Stomach (tissue), 9 donors: ENCODE data around the gene GNA15. TPM values are rescaled to one million over a fixed set of nuclear protein-coding genes. Genes with fewer than 3 reads are reported as not detected.

Source experiments
- DNase-seq, 2 donors: peaks; one replicate each; pipeline versions ENCODE4 v3.0.0 to v3.0.0-alpha.2; 2013 to 2019
- H3K27ac ChIP-seq, 5 donors: fragments of 200-600 bp in 4 of 5; sonication (generic) in 4 of 5; one replicate each; pipeline ENCODE4 v1.5.1; 2013 to 2019; ENCODE audit warnings: mild to moderate bottlenecking in 1 of 5, moderate library complexity in 1 of 5
- H3K27me3 ChIP-seq, 3 donors: fragments of 200-600 bp; sonication (generic); one replicate each; pipeline ENCODE4 v1.5.1; 2017 to 2019; ENCODE audit warnings: mixed run types in 1 of 3
- H3K36me3 ChIP-seq, 4 donors: fragments of 200-600 bp; sonication (generic); 1 replicate in 3 of 4; 2 replicates in 1 of 4; pipeline ENCODE4 v1.5.1; 2016 to 2019
- H3K4me1 ChIP-seq, 4 donors: fragments of 200-600 bp; sonication (generic); one replicate each; pipeline ENCODE4 v1.5.1; 2016 to 2019
- H3K4me3 ChIP-seq, 4 donors: fragments of 200-600 bp; sonication (generic) in 3 of 4; one replicate each; pipeline ENCODE4 v1.5.1; 2016 to 2019; ENCODE audit warnings: mild to moderate bottlenecking in 1 of 4
- H3K9me3 ChIP-seq, 4 donors: fragments of 200-600 bp; sonication (generic); one replicate each; pipeline ENCODE4 v1.5.1; 2016 to 2019
- EP300 ChIP-seq: sonication (generic); formaldehyde crosslinking; IDR thresholded peaks from one replicate; pipeline ENCODE4 v1.6.1; 2017; ENCODE audit warnings: antibody characterized with exemption
- POLR2A ChIP-seq, 4 donors: fragments of 450-650 bp; IDR thresholded peaks; one replicate each; pipeline ENCODE4 v1.6.1; 2016; ENCODE audit warnings: antibody characterized with exemption in 4 of 4, control low read depth in 2 of 4, mild to moderate bottlenecking in 1 of 4, moderate library complexity in 1 of 4
- POLR2AphosphoS5 ChIP-seq, 3 donors: sonication (generic); formaldehyde crosslinking; IDR thresholded peaks; one replicate each; pipeline ENCODE4 v1.6.1; 2016; ENCODE audit warnings: antibody characterized with exemption in 3 of 3
- WGBS, 5 donors: extraction: QIAGEN DNeasy Blood & Tissue Kit in 3 of 5; methylation state at CpG; one replicate each; pipeline versions ENCODE4 v1.1.5 to v1.1.7; 2013 to 2018; 5-methylcytosine and 5-hydroxymethylcytosine counted together
- intact Hi-C: fragments of 100-400 bp; cut with DNase I; formaldehyde crosslinking; loops from one replicate; pipeline ENCODE4 v1.15.1; 2023; ENCODE audit warnings: low total_unique reads
- polyA plus RNA-seq, 3 donors: library from polyadenylated mRNA; stranded (reverse); fragments of 200-250 nt; gene quantifications; one replicate each; pipeline ENCODE4 v1.2.3, GENCODE V29; 2013
- total RNA-seq, 5 donors: library from RNA; depleted of rRNA; stranded (reverse); fragments of >200 nt; gene quantifications; one replicate each; pipeline versions ENCODE4 v1.1.0 to v1.2.3, GENCODE V29; 2014 to 2016
- TF ChIP-seq, protein P1 (sequence below), 7 experiments: fragments of 450-650 bp in 4 of 7; fragments of 200-600 bp in 3 of 7; sonication (generic) in 3 of 7; IDR thresholded peaks; one replicate each; pipeline ENCODE4 v1.5.1; 2016 to 2019; ENCODE audit warnings: antibody characterized with exemption in 7 of 7, control low read depth in 2 of 7, mild to moderate bottlenecking in 1 of 7
- donor health status: healthy with polysubstance abuse.
- donor health status: Bipolar disorder and iron deficiency.
- donor health status: healthy.

The GNA15 gene
- total and polyA plus RNA-seq, 8 donors: 0.45 to 15.1 (median 4.8) TPM; not detected in 2

DNA sequence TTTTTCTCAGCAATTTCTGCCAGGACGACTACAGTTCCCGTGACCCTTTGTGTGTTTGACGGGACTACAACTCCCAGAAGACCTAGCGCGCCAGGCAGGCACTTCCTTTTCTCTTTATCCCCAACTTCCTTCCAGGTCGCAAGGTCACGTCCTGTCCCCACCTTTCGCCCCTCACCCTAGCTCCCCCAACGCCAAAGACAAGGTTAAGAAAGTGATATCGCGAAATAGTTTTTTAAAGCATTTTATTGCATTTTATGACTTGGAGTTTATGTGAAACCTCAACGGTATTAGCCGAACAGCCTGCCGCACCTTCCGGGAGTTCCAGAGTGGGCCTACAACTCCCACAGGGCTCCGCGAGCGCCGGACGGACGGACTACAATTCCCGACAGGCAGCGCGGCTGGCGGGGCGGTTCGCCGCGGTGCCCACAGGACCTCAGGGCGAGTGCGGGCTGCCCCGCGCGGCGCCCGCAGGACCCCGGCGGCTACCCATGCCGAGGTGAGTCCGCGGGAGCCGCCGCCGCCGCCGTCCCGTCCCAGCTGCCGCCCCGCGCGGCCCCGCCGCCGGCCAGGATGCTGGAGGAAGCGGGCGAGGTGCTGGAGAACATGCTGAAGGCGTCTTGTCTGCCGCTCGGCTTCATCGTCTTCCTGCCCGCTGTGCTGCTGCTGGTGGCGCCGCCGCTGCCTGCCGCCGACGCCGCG lies 49.8 kb downstream of the GNA15 start, which contains the start of gene NCLN:
NCLN (plus strand) TSS at position 470 of the 699 bp plus-strand sequence; CDS start at position 571, 101 bp downstream.
- intact Hi-C loops: no loop called here
- Histone ChIP-seq H3K4me1 (peaks cover 28 to 68% (median 51%) of the 10 kb centered on the region in 4 donors), H3K4me3 (peak within 1 kb of the TSS; percentile 71 to 99 (median 92)), H3K27ac (peak within 1 kb of the TSS; percentile 70 to 89 (median 83)), H3K36me3 (peaks cover 0 to 9% (median 2%) of the 10 kb centered on the region in 4 donors), H3K9me3 (no peaks in the 10 kb centered on the region), H3K27me3 (no peaks in the 10 kb centered on the region)
- TF ChIP-seq, protein P1, sequence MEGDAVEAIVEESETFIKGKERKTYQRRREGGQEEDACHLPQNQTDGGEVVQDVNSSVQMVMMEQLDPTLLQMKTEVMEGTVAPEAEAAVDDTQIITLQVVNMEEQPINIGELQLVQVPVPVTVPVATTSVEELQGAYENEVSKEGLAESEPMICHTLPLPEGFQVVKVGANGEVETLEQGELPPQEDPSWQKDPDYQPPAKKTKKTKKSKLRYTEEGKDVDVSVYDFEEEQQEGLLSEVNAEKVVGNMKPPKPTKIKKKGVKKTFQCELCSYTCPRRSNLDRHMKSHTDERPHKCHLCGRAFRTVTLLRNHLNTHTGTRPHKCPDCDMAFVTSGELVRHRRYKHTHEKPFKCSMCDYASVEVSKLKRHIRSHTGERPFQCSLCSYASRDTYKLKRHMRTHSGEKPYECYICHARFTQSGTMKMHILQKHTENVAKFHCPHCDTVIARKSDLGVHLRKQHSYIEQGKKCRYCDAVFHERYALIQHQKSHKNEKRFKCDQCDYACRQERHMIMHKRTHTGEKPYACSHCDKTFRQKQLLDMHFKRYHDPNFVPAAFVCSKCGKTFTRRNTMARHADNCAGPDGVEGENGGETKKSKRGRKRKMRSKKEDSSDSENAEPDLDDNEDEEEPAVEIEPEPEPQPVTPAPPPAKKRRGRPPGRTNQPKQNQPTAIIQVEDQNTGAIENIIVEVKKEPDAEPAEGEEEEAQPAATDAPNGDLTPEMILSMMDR (IDR thresholded peaks at IDR 0.05): no peak
- TF ChIP-seq POLR2AphosphoS5 (IDR thresholded peaks at IDR 0.05) (peak; percentile 30 to 66 (median 36)), EP300 (no peak)
- WGBS, 5 donors: 0 to 1% (median 0%) methylated on average over 26 to 69 of the region's 69 CpGs
- peak; percentile 96 to 98 for DNase-seq

DNA sequence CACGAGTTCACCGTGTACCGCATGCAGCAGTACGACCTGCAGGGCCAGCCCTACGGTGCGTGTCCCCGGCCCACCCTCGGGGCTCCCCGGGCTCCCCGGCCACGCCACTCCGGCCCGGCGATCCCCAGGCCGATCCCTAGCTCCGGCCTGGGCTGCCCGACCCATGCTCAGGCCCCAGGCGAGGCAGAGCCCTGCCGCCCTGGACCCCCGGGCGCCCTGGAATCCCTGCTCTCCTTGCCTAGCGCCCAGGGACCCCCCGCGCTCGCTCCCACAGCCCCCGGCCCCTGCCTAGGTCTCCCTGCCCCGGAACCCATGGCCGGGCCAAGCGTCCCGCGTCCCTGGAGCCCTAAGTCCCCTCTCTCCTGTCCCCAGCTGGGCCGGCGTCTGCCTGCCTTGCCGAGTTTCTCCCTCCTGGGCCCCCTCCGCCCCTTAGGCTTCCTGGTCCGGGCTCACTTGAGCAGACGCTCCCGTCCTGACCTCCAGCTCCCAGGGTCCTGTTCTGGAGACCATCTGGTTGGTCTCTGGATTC lies 50.4 kb downstream of the GNA15 start:
- Histone ChIP-seq H3K9me3 (no peaks in the 10 kb centered on the region), H3K36me3 (peaks cover 0 to 11% (median 4%) of the 10 kb centered on the region in 4 donors), H3K27ac (peak overlapping the region; percentile 70 to 89 (median 83)), H3K4me3 (peak overlapping the region; percentile 71 to 99 (median 92)), H3K27me3 (no peaks in the 10 kb centered on the region), H3K4me1 (peaks cover 28 to 68% (median 51%) of the 10 kb centered on the region in 4 donors)
- DNase-seq: peak in 1 of 2 donors; percentile 43
- TF ChIP-seq POLR2AphosphoS5 (IDR thresholded peaks at IDR 0.05) (no peak), EP300 (no peak), POLR2A (IDR thresholded peaks at IDR 0.05) (no peak)
- TF ChIP-seq, protein P1 (IDR thresholded peaks at IDR 0.05): no peak
- 0 to 1% (median 1%) methylated on average over 15 to 38 of the region's 38 CpGs for WGBS, 5 donors
- intact Hi-C loops: no loop called here

DNA sequence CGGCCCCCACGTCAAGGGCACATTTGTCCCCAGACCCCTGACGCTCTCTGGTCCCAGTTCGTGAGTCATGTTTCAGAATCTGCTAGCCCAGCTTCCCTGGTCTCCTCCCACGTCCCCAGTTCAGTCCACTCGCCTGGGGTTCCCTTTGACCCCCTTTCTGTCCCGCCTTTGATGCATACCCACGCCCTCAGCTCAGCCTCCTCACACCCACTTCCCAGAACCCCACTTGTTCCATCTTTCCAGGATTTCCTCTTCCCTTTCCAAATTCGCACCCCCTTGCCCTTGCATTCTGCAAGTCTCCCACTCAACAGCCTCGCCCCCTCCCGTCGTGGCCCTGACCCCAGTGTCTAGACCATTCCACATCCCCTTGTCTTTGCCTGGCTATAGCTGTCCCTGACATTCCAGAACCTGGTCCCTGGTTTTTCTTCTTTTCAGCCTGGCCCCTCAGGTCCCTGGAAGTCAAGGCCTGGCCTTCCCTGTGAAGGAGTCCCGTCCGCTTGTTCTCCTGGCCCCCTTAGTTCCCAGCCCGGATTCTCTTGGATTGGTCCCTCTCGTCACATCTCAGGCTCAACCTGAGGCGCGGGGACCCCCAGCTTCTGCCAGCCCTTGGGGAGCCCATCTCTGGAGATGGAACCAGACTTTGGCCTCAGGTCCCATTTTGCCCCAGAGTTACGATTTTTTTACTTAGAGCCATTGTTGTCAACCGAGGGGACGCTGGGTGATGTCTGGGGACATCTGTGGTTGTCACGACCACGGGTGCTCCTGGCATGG lies 51.2 kb downstream of the GNA15 start:
- 51 to 60% (median 59%) methylated on average over 20 to 23 of the region's 23 CpGs for WGBS, 5 donors

More for the DNA sequence above, 51.2 kb downstream of the GNA15 start:
- Histone ChIP-seq H3K9me3 (no peaks in the 10 kb centered on the region), H3K36me3 (peaks cover 0 to 16% (median 7%) of the 10 kb centered on the region in 4 donors), H3K27ac (peak overlapping the region in 1 of 5 donors; percentile 83), H3K4me1 (peaks cover 28 to 68% (median 51%) of the 10 kb centered on the region in 4 donors), H3K27me3 (no peaks in the 10 kb centered on the region), H3K4me3 (peak overlapping the region; percentile 71 to 99 (median 92))
- DNase-seq: no peak
- TF ChIP-seq EP300: no peak
- no peak for TF ChIP-seq POLR2A (IDR thresholded peaks at IDR 0.05)
- TF ChIP-seq, protein P1 (IDR thresholded peaks at IDR 0.05): no peak
- TF ChIP-seq POLR2AphosphoS5 (IDR thresholded peaks at IDR 0.05): no peak
- intact Hi-C loops: no loop called here
